ENCODE results near the gene GRAP2.

The GRAP2 gene

DNA sequence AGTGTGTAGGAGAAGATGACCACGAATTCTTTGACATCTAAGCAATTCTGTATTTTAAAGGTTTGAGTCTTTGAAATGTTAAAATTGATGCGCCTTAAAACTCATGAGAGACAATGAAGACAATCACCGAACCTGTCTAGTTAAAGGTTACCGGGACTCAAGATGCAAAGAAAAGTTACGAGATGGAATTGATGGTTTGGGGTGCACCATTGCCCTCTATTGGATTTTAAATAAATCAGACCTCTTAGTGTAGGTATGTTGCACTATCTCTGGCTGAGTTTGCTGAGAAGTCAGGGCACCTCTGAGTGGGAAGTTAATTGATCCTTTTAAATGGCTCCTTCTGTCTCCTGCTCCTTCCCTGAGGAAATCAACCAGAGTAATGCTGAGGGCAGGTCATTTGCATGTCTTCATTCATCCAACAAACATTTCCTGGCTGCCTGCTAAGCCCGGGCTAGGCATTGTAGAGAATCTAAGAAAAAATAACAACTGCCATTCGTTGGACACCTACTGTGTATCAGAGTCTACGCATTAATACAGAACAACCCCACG, 39.9 kb downstream of the GRAP2 start:
- H3K27ac ChIP-seq, result no peak overlapping the region

DNA sequence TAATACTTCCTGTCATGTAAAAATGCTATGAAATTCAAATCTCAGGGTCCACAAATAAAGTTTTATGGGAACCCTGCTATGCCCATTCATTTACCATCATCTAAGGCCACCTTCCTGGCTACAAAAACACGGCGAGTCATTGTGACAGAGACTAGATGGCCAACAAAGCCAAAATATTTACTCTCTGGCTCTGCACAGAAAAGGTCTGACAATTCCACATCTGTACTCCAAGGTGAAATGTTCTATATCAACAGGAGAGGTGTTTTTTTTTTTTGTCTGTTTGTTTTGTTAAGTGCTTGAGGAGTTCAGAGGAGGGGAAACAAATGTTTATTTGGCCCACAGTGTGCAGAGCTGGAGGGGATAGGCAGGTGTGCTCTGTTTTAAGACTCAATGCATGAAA, 40.7 kb downstream of the GRAP2 start:
- Histone ChIP-seq H3K27ac (no peak overlapping the region), H3K4me3 (no peak overlapping the region)
- no peak for TF ChIP-seq CTCF (IDR thresholded peaks at IDR 0.05)
- DNase-seq (ENCODE audit: low spot score), result no peak

More for the DNA sequence above, 39.9 kb downstream of the GRAP2 start:
- TF ChIP-seq CTCF (IDR thresholded peaks at IDR 0.05), result no peak
- no peak for DNase-seq (ENCODE audit: low spot score)
- no peak overlapping the region for H3K4me3 ChIP-seq

GRCh38 chr22:39942439-39943230, 41.8 kb downstream of the GRAP2 start:
- no peak overlapping the region for H3K27ac ChIP-seq
- no peak overlapping the region for H3K4me3 ChIP-seq
- TF ChIP-seq CTCF (IDR thresholded peaks at IDR 0.05), result no peak
- DNase-seq (ENCODE audit: low spot score), result no peak

DNA sequence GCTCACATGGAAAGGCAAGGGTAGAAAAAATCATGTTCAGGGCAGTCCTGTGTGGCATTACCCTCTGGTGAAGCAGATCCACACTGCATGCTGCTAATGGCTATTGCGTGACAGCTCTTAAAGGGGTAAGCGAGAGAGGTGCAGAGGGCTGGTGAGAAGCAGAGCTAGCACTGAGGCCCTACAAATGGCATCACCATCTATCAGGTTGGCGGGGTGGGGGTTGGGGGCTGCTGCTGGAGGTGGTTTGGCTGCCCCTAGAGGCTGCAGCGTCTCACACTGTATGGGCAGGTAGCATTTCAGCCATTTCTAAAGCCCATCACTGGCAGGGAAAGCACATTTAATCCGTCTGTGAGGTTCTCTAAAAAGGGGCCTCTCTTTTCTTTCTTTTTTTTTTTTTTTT, 42.5 kb downstream of the GRAP2 start:
- no peak for TF ChIP-seq CTCF (IDR thresholded peaks at IDR 0.05)
- H3K27ac ChIP-seq, result no peak overlapping the region

DNA sequence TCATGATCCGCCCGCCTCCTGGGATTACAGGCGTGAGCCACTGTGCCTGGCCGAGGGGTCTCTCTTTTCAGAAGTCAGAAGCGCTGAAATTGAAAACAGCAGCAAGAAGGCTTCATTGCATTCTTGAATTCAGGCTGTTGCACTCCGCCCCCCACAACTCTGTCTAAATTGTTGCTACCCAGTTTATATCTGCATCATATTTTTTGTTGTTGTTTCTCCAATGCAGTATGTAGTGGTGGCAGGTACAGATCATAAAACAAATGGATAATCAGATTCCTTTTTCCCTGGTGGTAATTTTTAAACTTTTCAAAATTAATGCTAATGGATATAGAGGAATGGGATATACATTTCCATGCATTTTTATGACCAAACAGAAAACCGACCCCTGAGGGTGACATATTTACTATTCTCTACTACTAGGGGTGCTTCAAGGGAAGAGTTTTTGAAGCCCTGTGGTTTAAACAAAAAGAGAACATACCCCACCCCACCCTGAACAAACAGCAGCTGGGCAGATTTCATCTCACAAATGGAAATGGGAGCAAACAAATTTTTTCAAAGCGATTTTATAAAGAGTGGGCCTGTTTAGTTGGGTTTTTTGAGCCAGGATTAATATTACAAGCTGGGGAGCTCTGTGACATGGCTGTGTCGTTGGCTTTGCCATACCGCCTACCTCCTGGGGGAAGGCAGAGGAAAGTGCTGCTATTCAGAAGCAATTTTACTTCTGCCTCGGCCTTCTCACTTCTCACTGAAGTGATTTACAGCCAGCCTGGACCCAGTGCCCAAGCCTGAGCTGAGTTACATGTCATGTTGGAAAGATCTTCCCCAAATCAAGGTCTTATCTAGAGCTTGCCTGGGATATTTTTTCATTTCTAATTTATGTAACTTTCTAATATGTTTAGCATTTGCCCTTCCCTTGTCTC, 43.3 kb downstream of the GRAP2 start:
- DNase-seq (ENCODE audit: low spot score), result no peak
- H3K4me3 ChIP-seq, result no peak overlapping the region
- no peak overlapping the region for H3K27ac ChIP-seq
- no peak for TF ChIP-seq CTCF (IDR thresholded peaks at IDR 0.05)

More for the DNA sequence above, 42.5 kb downstream of the GRAP2 start:
- DNase-seq (ENCODE audit: low spot score), result no peak
- no peak overlapping the region for H3K4me3 ChIP-seq

DNA sequence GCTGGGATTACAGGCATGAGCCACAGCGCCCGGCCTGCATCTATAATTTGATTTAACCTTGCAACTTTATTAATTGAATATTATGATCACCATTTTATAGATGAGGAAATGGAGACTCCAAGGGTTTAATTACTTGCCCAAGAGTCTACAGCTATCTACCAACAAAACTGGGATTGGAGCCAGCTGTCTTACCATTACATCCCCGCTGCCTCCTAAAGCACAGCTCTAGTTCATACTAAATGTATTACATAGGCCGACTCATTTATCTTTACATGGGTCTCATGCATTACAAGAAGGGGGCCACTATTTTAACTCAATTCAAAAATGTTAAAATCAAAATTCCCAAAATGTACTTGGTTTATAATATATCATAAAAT, 45.2 kb downstream of the GRAP2 start:
- TF ChIP-seq CTCF (IDR thresholded peaks at IDR 0.05), result no peak
- H3K4me3 ChIP-seq, result no peak overlapping the region
- H3K27ac ChIP-seq, result no peak overlapping the region
- no peak for DNase-seq (ENCODE audit: low spot score)
